Measurements from ENCODE around the gene CRB1.

Gene CRB1

DNA sequence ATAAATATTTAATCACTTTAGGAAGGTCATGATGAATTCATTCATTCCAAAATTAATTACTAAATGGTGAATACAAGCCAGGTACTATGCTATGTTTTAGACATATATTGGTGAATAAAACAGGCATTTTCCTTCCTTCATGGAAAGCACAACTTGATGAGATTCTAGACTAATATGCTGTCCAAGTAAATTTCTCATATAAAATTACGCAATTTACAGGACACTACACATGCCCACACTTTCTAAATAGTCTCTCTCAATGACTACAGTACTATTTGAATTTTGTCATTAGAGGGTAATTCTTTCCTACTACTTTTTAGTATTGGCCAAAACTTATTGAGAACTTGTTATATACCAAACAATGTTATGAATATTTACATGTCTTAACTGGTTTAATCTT lies 150.6 kb downstream of the CRB1 start:
- H3K4me3 Mint-ChIP-seq, result no peak overlapping the region
- no peaks in the 10 kb centered on the region for H3K36me3 Mint-ChIP-seq
- H3K4me1 Mint-ChIP-seq, result no peaks in the 10 kb centered on the region
- no peak for ATAC-seq (ENCODE audit: low read depth)
- peaks cover 6% of the 10 kb centered on the region for H3K27me3 Mint-ChIP-seq
- H3K27ac Mint-ChIP-seq, result no peak overlapping the region
- H3K9me3 Mint-ChIP-seq, result no peaks in the 10 kb centered on the region
- DNase-seq (ENCODE audit: low spot score in 2 of 2), result no peak

- Mint-ChIP-seq H3K36me3 (no peaks in the 10 kb centered on the region), H3K27ac (no peak overlapping the region), H3K4me3 (no peak overlapping the region), H3K27me3 (peaks cover 8% of the 10 kb centered on the region), H3K4me1 (no peaks in the 10 kb centered on the region), H3K9me3 (no peaks in the 10 kb centered on the region)
- ATAC-seq (ENCODE audit: low read depth) (no peak), DNase-seq (ENCODE audit: low spot score in 2 of 2) (no peak)
These were observed 154.9 kb downstream of the CRB1 start for GRCh38 chr1:197422993-197423392.

DNA sequence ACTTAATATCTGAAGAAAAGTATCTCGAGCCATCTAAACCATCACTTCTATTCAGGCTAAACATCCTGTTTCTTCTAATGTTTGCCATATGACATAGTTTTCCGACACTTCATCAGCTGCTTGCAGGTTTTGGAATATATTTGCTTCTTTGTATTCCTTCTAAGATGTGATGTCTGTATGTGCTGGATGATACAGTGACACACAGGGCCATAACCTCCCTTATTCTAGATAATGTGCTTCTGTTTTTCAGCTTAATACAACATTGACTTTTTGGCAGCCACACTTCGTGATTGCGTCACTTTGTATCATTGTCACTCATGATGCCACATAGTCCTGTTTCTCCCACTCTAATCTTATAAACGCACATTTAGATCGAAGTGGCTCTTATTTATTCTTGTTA lies 156.3 kb downstream of the CRB1 start:
- no peak for DNase-seq (ENCODE audit: low spot score in 2 of 2)
- Mint-ChIP-seq H3K4me3 (no peak overlapping the region), H3K9me3 (no peaks in the 10 kb centered on the region), H3K4me1 (no peaks in the 10 kb centered on the region), H3K27me3 (peaks cover 8% of the 10 kb centered on the region), H3K36me3 (no peaks in the 10 kb centered on the region), H3K27ac (no peak overlapping the region)
- ATAC-seq (ENCODE audit: low read depth), result no peak

GRCh38 chr1:197429372-197429771 lies 161.3 kb downstream of the CRB1 start:
- Mint-ChIP-seq H3K27ac (no peak overlapping the region), H3K27me3 (peaks cover 13% of the 10 kb centered on the region), H3K4me1 (no peaks in the 10 kb centered on the region), H3K36me3 (no peaks in the 10 kb centered on the region), H3K4me3 (no peak overlapping the region), H3K9me3 (no peaks in the 10 kb centered on the region)
- DNase-seq (ENCODE audit: low spot score in 2 of 2) (no peak), ATAC-seq (ENCODE audit: low read depth) (no peak)

- Mint-ChIP-seq H3K27me3 (peaks cover 4% of the 10 kb centered on the region), H3K36me3 (no peaks in the 10 kb centered on the region), H3K27ac (no peak overlapping the region), H3K4me3 (no peak overlapping the region), H3K4me1 (no peaks in the 10 kb centered on the region), H3K9me3 (no peaks in the 10 kb centered on the region)
- DNase-seq (ENCODE audit: low spot score in 2 of 2), result no peak
- no peak for ATAC-seq (ENCODE audit: low read depth)
These were observed 167.2 kb downstream of the CRB1 start for GRCh38 chr1:197435224-197435623.

DNA sequence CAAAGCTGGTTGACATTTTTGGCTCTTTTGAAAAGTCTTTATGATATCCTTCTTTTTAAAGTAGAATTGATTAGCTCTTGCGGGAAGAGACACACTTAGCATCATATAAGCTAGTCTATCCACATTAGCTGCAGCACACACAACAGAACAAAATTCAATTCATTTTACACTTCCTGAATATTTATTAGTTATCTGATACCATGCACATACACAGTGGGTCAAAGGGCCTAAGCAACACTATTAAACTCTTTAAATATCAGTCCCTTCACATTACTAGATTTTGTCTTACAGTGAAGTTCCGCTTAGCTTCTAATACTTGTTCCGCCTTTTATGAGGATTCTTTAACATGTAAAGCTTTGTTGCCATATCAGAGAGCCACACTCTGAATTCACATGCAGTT lies 169.5 kb downstream of the CRB1 start:
- no peak for ATAC-seq (ENCODE audit: low read depth)
- no peaks in the 10 kb centered on the region for H3K9me3 Mint-ChIP-seq
- H3K4me1 Mint-ChIP-seq, result no peaks in the 10 kb centered on the region
- H3K36me3 Mint-ChIP-seq, result no peaks in the 10 kb centered on the region
- no peak overlapping the region for H3K4me3 Mint-ChIP-seq
- no peak for DNase-seq (ENCODE audit: low spot score in 2 of 2)
- H3K27ac Mint-ChIP-seq, result no peak overlapping the region
- no peaks in the 10 kb centered on the region for H3K27me3 Mint-ChIP-seq

DNA sequence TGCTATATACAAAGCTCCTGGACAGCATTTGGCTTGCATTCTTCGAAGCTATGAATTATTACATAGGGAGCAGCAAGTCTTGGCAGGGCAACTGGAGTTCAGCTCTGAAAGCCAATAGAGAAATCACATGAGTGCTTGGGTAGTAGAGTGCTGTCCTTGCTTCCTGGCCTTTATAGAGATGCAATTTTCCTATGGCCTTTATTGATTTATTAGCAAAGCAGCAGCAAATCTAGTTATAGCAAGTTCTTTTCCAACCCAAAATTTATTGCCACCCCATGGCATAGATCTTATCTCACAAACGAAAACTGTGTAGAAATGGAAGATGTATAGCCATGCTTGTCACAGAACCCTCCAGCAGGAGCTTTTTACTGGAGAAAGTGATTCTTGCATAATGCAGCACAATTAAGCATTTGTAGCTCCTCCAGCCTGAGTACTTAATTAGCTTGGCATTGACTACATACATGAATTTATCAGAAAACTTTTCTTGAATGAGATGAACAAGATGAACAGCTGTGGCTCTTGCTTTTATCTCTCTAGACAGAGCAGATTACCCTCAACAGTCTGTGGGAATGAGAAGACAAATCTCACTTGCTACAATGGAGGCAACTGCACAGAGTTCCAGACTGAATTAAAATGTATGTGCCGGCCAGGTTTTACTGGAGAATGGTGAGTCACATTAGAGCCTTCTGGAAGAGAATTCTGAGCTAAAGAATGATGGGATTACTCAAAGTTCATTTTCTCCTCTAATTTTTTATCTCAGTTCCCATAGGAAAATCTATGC lies 170.1 kb downstream of the CRB1 start:
- Mint-ChIP-seq H3K4me1 (no peaks in the 10 kb centered on the region), H3K27ac (no peak overlapping the region), H3K4me3 (no peak overlapping the region), H3K36me3 (no peaks in the 10 kb centered on the region), H3K9me3 (no peaks in the 10 kb centered on the region), H3K27me3 (no peaks in the 10 kb centered on the region)
- ATAC-seq (ENCODE audit: low read depth) (no peak), DNase-seq (ENCODE audit: low spot score in 2 of 2) (no peak)

GRCh38 chr1:197439708-197440280 lies 171.7 kb downstream of the CRB1 start:
- DNase-seq (ENCODE audit: low spot score in 2 of 2), result no peak
- Mint-ChIP-seq H3K9me3 (no peaks in the 10 kb centered on the region), H3K4me1 (no peaks in the 10 kb centered on the region), H3K4me3 (no peak overlapping the region), H3K27me3 (peaks cover 2% of the 10 kb centered on the region), H3K36me3 (no peaks in the 10 kb centered on the region), H3K27ac (no peak overlapping the region)
- no peak for ATAC-seq (ENCODE audit: low read depth)

DNA sequence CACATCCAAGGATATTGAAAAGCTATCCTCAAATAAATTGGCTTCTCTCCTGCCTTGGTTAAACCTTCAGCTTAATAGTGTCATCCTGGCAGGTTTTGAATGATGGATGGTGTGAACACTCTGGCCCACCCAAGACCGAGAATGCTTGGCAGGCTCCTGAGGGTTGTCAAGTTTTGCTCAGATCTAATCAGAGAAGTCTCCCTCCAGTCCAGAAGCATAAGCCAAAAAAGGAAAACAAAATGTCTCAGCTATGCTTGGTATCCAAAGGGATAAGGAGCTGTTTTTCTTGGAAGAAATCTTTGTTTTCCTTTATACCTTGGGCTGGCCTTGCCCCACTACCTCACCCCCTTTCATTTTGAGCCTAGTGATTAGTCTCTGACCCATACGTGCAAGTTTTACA lies 172.7 kb downstream of the CRB1 start:
- Mint-ChIP-seq H3K36me3 (no peaks in the 10 kb centered on the region), H3K27me3 (peaks cover 2% of the 10 kb centered on the region)

DNA sequence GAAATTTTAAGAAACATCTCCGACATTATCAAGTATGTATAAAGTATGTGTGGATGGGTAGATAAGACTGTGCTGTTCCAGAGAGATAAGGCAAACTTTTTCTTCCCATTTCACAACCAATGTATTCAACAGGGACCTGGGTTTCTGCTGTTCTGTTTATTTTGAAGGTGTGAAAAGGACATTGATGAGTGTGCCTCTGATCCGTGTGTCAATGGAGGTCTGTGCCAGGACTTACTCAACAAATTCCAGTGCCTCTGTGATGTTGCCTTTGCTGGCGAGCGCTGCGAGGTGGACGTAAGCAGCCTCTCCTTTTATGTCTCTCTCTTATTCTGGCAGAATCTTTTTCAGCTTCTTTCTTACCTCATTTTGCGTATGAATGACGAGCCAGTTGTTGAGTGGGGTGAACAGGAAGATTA lies 174.0 kb downstream of the CRB1 start:
- no peaks in the 10 kb centered on the region for H3K9me3 Mint-ChIP-seq
- ATAC-seq (ENCODE audit: low read depth), result no peak
- peaks cover 2% of the 10 kb centered on the region for H3K27me3 Mint-ChIP-seq
- H3K36me3 Mint-ChIP-seq, result no peaks in the 10 kb centered on the region
- no peak overlapping the region for H3K27ac Mint-ChIP-seq
- no peak for DNase-seq (ENCODE audit: low spot score in 2 of 2)
- no peak overlapping the region for H3K4me3 Mint-ChIP-seq
- no peaks in the 10 kb centered on the region for H3K4me1 Mint-ChIP-seq

More for the DNA sequence above, 172.7 kb downstream of the CRB1 start:
- DNase-seq (ENCODE audit: low spot score in 2 of 2) (no peak), ATAC-seq (ENCODE audit: low read depth) (no peak)
- Mint-ChIP-seq H3K27ac (no peak overlapping the region), H3K4me1 (no peaks in the 10 kb centered on the region), H3K9me3 (no peaks in the 10 kb centered on the region), H3K4me3 (no peak overlapping the region)

DNA sequence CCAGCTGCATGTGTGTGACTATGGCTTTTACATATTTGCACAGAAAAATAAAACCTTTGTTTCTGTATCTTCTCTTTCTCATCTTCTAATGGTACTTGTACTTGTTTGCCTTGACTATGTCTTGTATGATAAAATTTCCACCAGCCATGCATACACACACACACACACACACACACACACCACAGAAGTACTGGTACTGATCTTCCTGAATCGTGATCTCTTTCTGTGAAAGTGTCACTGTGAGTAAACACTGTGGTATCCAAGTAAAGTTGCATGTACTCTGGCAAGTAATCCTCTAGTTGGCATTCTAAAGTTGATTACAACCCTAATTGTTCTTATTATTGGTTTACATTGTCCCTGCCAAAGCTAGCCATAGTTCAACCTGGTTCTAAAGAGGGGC lies 176.7 kb downstream of the CRB1 start:
- DNase-seq (ENCODE audit: low spot score in 2 of 2), result no peak
- peaks cover 2% of the 10 kb centered on the region for H3K27me3 Mint-ChIP-seq
- H3K36me3 Mint-ChIP-seq, result no peaks in the 10 kb centered on the region

DNA sequence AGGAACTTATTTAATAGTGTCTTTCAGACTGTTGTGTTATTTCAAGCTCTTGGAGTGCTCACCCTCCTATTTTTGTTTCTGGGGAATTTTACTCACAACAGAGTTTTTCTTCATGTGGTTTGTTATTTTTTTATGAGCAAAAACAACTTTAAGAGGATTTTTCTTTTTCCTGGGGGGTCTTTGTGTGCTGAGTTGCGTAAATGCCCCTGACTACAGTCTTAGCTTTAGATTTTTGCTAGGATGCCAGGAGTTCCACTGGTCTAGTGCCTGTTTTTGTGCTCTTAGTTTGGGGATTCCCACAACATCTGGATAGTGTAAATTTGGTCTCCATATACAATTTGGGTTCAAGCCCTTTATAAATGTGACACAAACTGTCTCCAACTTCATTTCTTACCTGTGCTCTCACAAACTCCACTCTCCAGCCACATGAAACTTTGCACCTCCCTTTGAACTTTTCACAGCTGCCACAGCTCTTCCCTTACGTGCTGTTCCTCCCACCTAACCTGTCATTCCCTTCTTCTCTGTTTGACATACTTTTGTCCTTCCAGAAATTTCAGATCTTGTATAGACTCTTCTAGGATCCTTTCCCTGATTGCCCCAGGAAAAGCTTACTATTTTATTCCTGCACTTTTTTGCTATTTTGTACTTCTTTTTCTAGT lies 180.2 kb downstream of the CRB1 start:
- no peak overlapping the region for H3K4me3 Mint-ChIP-seq
- no peaks in the 10 kb centered on the region for H3K36me3 Mint-ChIP-seq
- H3K4me1 Mint-ChIP-seq, result no peaks in the 10 kb centered on the region
- ATAC-seq (ENCODE audit: low read depth) (no peak), DNase-seq (ENCODE audit: low spot score in 2 of 2) (no peak)
- H3K27ac Mint-ChIP-seq, result no peak overlapping the region
- H3K9me3 Mint-ChIP-seq, result no peaks in the 10 kb centered on the region
- peaks cover 4% of the 10 kb centered on the region for H3K27me3 Mint-ChIP-seq

More for the DNA sequence above, 176.7 kb downstream of the CRB1 start:
- H3K27ac Mint-ChIP-seq, result no peak overlapping the region
- H3K4me1 Mint-ChIP-seq, result no peaks in the 10 kb centered on the region
- no peak for ATAC-seq (ENCODE audit: low read depth)
- no peaks in the 10 kb centered on the region for H3K9me3 Mint-ChIP-seq
- no peak overlapping the region for H3K4me3 Mint-ChIP-seq

GRCh38 chr1:197451381-197451780 lies 183.3 kb downstream of the CRB1 start:
- Mint-ChIP-seq H3K27ac (no peak overlapping the region), H3K36me3 (no peaks in the 10 kb centered on the region), H3K27me3 (peaks cover 1% of the 10 kb centered on the region), H3K9me3 (no peaks in the 10 kb centered on the region), H3K4me3 (no peak overlapping the region), H3K4me1 (no peaks in the 10 kb centered on the region)
- DNase-seq (ENCODE audit: low spot score in 2 of 2) (no peak), ATAC-seq (ENCODE audit: low read depth) (no peak)

DNA sequence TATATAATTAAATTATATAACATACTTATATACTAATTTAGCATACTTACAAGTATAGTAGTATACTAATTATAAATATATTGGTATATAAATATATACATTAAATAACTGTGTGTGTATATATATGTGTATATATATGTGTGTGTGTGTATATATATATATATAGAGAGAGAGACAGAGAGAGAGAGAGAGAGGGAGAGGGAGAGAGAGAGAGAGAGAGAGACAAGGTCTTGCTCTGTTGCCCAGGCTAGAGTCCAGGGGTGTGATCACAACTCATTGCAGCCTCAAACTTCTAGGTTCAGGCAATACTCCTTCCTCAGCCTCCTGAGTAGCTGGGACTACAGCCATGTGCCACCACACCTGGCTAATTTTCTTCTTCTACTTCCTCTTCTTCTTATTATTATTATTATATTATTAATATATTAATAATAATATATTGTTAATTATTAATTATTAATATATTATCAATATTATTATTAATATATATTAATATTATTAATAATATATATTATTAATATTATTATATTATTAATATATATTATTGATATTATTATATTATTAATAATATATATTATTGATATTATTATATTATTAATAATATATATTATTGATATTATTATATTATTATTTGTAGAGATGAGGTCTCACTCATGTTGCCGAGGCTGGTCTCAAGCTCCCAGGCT lies 185.5 kb downstream of the CRB1 start:
- ATAC-seq (ENCODE audit: low read depth), result no peak
- no peak overlapping the region for H3K27ac Mint-ChIP-seq
- H3K4me1 Mint-ChIP-seq, result no peaks in the 10 kb centered on the region
- H3K9me3 Mint-ChIP-seq, result no peaks in the 10 kb centered on the region
- DNase-seq (ENCODE audit: low spot score in 2 of 2), result no peak
- no peak overlapping the region for H3K4me3 Mint-ChIP-seq
- H3K27me3 Mint-ChIP-seq, result peaks cover 4% of the 10 kb centered on the region
- H3K36me3 Mint-ChIP-seq, result no peaks in the 10 kb centered on the region

Data from memory B cell (primary cell).